ENCODE data around the gene HHIPL1. TPM values are rescaled to one million over a fixed set of nuclear protein-coding genes. Genes with fewer than 3 reads are reported as not detected.

The HHIPL1 gene
- total RNA-seq, 1 donor from 2014 or later: 5.9 TPM

DNA sequence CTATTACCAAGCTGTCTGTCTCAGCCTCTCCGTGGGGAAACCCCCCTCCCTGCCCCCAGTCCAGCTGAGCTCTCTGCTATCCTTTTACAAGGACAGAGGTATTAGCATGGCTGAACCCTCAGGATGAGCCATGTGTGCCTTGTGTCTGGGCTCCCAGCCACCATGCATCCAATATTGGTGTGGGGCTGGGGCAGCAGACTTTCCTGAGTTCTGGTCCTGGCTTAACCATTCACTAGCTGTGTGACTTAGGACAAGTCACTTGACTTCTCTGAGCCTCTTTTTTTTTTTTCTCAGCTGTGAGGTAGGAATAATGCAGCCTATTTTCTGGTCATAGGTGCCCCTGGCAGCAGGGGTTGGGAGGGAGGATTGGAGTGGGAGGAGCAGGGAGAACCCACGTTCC is 22.1 kb downstream of the HHIPL1 start:
- H3K36me3 ChIP-seq: no peaks in the 10 kb centered on the region
- H3K4me3 ChIP-seq: no peak overlapping the region
- intact Hi-C loops (cut with DNase I): no loop called here
- no peak for TF ChIP-seq CTCF (IDR thresholded peaks at IDR 0.05)
- TF ChIP-seq POLR2AphosphoS5 (IDR thresholded peaks at IDR 0.05; ENCODE audit: insufficient read depth in 1 of 2, low read depth in 1 of 2): no peak
- TF ChIP-seq POLR2A (IDR thresholded peaks at IDR 0.05): no peak
- no peak overlapping the region for H3K27ac ChIP-seq
- no peak for DNase-seq (ENCODE audit: extremely low spot score in 2 of 2)
- no peaks in the 10 kb centered on the region for H3K9me3 ChIP-seq
- no peaks in the 10 kb centered on the region for H3K27me3 ChIP-seq
- no peaks in the 10 kb centered on the region for H3K4me1 ChIP-seq

GRCh38 chr14:99667821-99668220 is 22.9 kb downstream of the HHIPL1 start:
- Histone ChIP-seq H3K9me3 (no peaks in the 10 kb centered on the region), H3K27me3 (no peaks in the 10 kb centered on the region), H3K4me3 (no peak overlapping the region), H3K4me1 (no peaks in the 10 kb centered on the region), H3K27ac (no peak overlapping the region), H3K36me3 (no peaks in the 10 kb centered on the region)
- intact Hi-C loops (cut with DNase I): no loop called here
- no peak for DNase-seq (ENCODE audit: extremely low spot score in 2 of 2)
- TF ChIP-seq CTCF (IDR thresholded peaks at IDR 0.05) (no peak), POLR2A (IDR thresholded peaks at IDR 0.05) (no peak), POLR2AphosphoS5 (IDR thresholded peaks at IDR 0.05; ENCODE audit: insufficient read depth in 1 of 2, low read depth in 1 of 2) (no peak)

GRCh38 chr14:99668307-99669295 is 23.7 kb downstream of the HHIPL1 start:
- H3K36me3 ChIP-seq: no peaks in the 10 kb centered on the region
- H3K4me1 ChIP-seq: no peaks in the 10 kb centered on the region
- no peak overlapping the region for H3K4me3 ChIP-seq
- intact Hi-C loops (cut with DNase I): no loop called here
- no peaks in the 10 kb centered on the region for H3K9me3 ChIP-seq
- H3K27me3 ChIP-seq: no peaks in the 10 kb centered on the region
- H3K27ac ChIP-seq: no peak overlapping the region
- TF ChIP-seq POLR2AphosphoS5 (IDR thresholded peaks at IDR 0.05; ENCODE audit: insufficient read depth in 1 of 2, low read depth in 1 of 2) (no peak), CTCF (IDR thresholded peaks at IDR 0.05) (no peak), POLR2A (IDR thresholded peaks at IDR 0.05) (no peak)
- no peak for DNase-seq (ENCODE audit: extremely low spot score in 2 of 2)

DNA sequence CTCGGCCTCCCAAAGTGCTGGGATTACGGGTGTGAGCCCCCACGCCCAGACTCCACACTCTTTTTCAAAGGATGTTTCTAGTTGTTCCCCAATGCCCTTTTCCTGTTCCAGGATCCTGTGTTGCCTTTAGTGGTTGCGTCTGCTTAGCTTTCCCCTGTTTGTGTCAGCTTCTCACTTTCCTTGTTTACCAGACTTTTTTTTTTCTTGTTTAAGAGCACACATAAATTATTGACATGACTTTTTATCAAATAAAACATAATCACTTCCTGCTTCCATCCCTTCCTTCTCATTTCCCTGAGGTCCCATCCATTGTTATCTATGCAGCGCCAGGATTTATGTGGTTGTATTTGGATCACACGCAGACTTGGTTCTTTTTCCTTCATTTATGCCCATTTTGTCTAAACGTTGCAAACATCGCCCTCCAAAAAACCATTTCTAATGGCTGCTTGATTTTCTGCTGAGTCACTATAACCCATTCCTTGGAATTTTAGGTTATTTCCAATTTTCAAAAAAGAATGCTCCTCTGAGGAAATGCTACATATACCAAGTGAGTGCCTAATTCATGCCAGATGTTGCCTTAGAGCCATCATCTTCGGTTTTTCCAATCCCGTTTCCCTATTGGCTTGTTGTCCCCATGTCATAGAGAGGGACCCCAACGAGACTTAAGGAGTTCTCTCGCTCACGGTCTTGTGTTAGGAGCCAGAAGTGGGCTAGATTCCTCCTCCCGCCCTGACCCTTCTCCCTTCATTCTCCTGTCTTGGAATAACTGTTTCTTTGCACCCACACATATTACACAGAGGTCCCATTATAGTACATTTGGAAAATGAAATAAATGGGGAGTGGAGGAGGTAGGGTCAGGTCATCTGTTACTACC is 25.7 kb downstream of the HHIPL1 start:
- Histone ChIP-seq H3K4me1 (no peaks in the 10 kb centered on the region), H3K27ac (no peak overlapping the region), H3K27me3 (no peaks in the 10 kb centered on the region), H3K4me3 (no peak overlapping the region), H3K9me3 (no peaks in the 10 kb centered on the region), H3K36me3 (no peaks in the 10 kb centered on the region)
- DNase-seq (ENCODE audit: extremely low spot score in 2 of 2): no peak
- intact Hi-C loops (cut with DNase I): no loop called here
- TF ChIP-seq POLR2A (IDR thresholded peaks at IDR 0.05): no peak
- no peak for TF ChIP-seq POLR2AphosphoS5 (IDR thresholded peaks at IDR 0.05; ENCODE audit: insufficient read depth in 1 of 2, low read depth in 1 of 2)
- TF ChIP-seq CTCF (IDR thresholded peaks at IDR 0.05): no peak
